ENCODE results near the gene KRT33A. TPM values are rescaled to one million over a fixed set of nuclear protein-coding genes. Genes with fewer than 3 reads are reported as not detected.

Gene KRT33A
- total RNA-seq, 1 experiment from 2014 or later = not detected

DNA sequence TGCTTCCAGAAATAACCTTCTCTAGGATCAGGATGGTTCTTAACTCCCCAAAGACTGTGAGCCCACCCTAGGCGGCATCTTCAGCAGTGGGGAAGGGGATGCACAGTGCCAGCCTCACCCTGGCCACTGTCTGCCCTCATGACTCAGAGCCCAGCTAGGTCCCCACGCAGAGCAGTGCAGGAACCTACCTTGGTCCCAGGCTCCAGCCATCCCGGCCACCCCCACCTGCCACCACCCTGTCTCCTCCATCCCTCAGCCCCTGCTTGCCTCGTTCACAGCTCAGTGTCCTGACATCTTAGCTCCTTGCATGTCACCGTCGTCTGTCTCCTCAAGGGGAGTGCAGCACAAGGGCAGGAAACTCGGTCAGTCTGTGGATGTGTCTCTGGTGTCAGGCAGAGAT is 19.0 kb downstream of the KRT33A start:
- H3K79me2 ChIP-seq (ENCODE audit: insufficient read depth, low read length) = no peaks in the 10 kb centered on the region
- no peaks in the 10 kb centered on the region for H3K4me1 ChIP-seq (ENCODE audit: insufficient read depth, low read length)
- no peaks in the 10 kb centered on the region for H4K20me1 ChIP-seq (ENCODE audit: control insufficient read depth, insufficient read depth, insufficient read length)
- Mint-ChIP-seq H3K27ac (no peak overlapping the region), H3K4me1 (peaks cover 0 to 9% of the 10 kb centered on the region in 2 experiments; a peak in 3 of 4 replicates), H3K9me3 (no peaks in the 10 kb centered on the region; a peak in 2 of 5 replicates), H3K36me3 (ENCODE audit: insufficient read depth in 1 of 3, low read depth in 3 of 3) (no peaks in the 10 kb centered on the region; a peak in 1 of 7 replicates), H3K4me3 (no peak overlapping the region), H3K27me3 (ENCODE audit: low read depth) (peaks cover 4% of the 10 kb centered on the region; the same call in 1 of the 2 replicates)
- H4K5ac ChIP-seq (ENCODE audit: insufficient read length, low read depth, low read length) = no peak overlapping the region
- H2BK20ac ChIP-seq (ENCODE audit: low read depth, low read length, poor library complexity, severe bottlenecking) = no peak overlapping the region
- no peak overlapping the region for H2AFZ ChIP-seq (ENCODE audit: low read length)
- H3K14ac ChIP-seq (ENCODE audit: insufficient read depth, low read length) = no peak overlapping the region
- H2AK5ac ChIP-seq (ENCODE audit: insufficient read length, low read length) = no peak overlapping the region
- H2BK12ac ChIP-seq (ENCODE audit: insufficient read length, low read depth, low read length) = no peak overlapping the region
- TF ChIP-seq, protein P1, sequence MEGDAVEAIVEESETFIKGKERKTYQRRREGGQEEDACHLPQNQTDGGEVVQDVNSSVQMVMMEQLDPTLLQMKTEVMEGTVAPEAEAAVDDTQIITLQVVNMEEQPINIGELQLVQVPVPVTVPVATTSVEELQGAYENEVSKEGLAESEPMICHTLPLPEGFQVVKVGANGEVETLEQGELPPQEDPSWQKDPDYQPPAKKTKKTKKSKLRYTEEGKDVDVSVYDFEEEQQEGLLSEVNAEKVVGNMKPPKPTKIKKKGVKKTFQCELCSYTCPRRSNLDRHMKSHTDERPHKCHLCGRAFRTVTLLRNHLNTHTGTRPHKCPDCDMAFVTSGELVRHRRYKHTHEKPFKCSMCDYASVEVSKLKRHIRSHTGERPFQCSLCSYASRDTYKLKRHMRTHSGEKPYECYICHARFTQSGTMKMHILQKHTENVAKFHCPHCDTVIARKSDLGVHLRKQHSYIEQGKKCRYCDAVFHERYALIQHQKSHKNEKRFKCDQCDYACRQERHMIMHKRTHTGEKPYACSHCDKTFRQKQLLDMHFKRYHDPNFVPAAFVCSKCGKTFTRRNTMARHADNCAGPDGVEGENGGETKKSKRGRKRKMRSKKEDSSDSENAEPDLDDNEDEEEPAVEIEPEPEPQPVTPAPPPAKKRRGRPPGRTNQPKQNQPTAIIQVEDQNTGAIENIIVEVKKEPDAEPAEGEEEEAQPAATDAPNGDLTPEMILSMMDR (conservative IDR thresholded peaks at IDR 0.05) = no peak
- H3T11ph ChIP-seq (ENCODE audit: low read length) = no peak overlapping the region
- no peak overlapping the region for H4K91ac ChIP-seq (ENCODE audit: insufficient read length, low read depth, low read length)
- H3K4ac ChIP-seq (ENCODE audit: low read depth, low read length) = no peak overlapping the region
- H2BK15ac ChIP-seq (ENCODE audit: low read depth, low read length) = no peak overlapping the region
- no peak overlapping the region for H3K18ac ChIP-seq (ENCODE audit: insufficient read length, low read depth, low read length)
- no peaks in the 10 kb centered on the region for H3K79me1 ChIP-seq (ENCODE audit: insufficient read depth, low read depth, low read length, poor library complexity, severe bottlenecking)
- no peak overlapping the region for H3K9ac ChIP-seq (ENCODE audit: extremely low read depth, insufficient read length, low read length)
- no peaks in the 10 kb centered on the region for H3K23me2 ChIP-seq (ENCODE audit: insufficient read length, low read depth, low read length, poor library complexity, severe bottlenecking)
- H3K4me2 ChIP-seq (ENCODE audit: insufficient read depth, insufficient read length, low read length) = no peak overlapping the region
- no peak overlapping the region for H4K8ac ChIP-seq (replicated peaks; ENCODE audit: insufficient read length, low read depth, low read length)
- no peaks in the 10 kb centered on the region for H3K27me3 ChIP-seq (ENCODE audit: insufficient read depth, low read length)
- H3K56ac ChIP-seq (ENCODE audit: insufficient read length, low read depth, low read length) = no peak overlapping the region
- H2BK120ac ChIP-seq (ENCODE audit: low read depth, low read length, poor library complexity, severe bottlenecking) = no peak overlapping the region
- H3K9me3 ChIP-seq (ENCODE audit: control insufficient read depth, low read depth, low read length) = no peaks in the 10 kb centered on the region
- H3K27ac ChIP-seq (ENCODE audit: insufficient read length, low read depth, low read length) = no peak overlapping the region
- no peak overlapping the region for H3K23ac ChIP-seq (ENCODE audit: insufficient read length, low read depth, low read length)
- DNase-seq = no peak
- WGBS (ENCODE audit: extremely low coverage, insufficient read length, low lambda C conversion rate) = no CpG with 5 or more reads among the region's 7 CpGs
- H2BK5ac ChIP-seq (ENCODE audit: insufficient read length, low read length) = no peak overlapping the region
